ENCODE results near the gene SNX30. TPM values are rescaled to one million over a fixed set of nuclear protein-coding genes. Genes with fewer than 3 reads are reported as not detected.

SNX30 gene
- total RNA-seq, 1 donor from 2014 or later: 12.7 TPM

- Mint-ChIP-seq H3K36me3 (no peaks in the 10 kb centered on the region), H3K4me1 (peaks cover 49% of the 10 kb centered on the region), H3K9me3 (no peaks in the 10 kb centered on the region), H3K27ac (peak overlapping the region; percentile 33), H3K27me3 (ENCODE audit: low read depth) (no peaks in the 10 kb centered on the region), H3K4me3 (no peak overlapping the region)
- DNase-seq (ENCODE audit: low spot score in 2 of 2, unreplicated experiment in 2 of 2): no peak
- no peak for TF ChIP-seq CTCF (IDR thresholded peaks at IDR 0.05; ENCODE audit: unreplicated experiment)
Observed at GRCh38 chr9:112754578-112754977, 4.0 kb downstream of the SNX30 start.

GRCh38 chr9:112755016-112755427, 4.5 kb downstream of the SNX30 start:
- no peaks in the 10 kb centered on the region for H3K9me3 Mint-ChIP-seq
- no peak for TF ChIP-seq CTCF (IDR thresholded peaks at IDR 0.05; ENCODE audit: unreplicated experiment)
- no peaks in the 10 kb centered on the region for H3K27me3 Mint-ChIP-seq (ENCODE audit: low read depth)
- no peak overlapping the region for H3K4me3 Mint-ChIP-seq
- H3K36me3 Mint-ChIP-seq: no peaks in the 10 kb centered on the region
- DNase-seq (ENCODE audit: low spot score in 2 of 2, unreplicated experiment in 2 of 2): no peak
- peaks cover 45% of the 10 kb centered on the region for H3K4me1 Mint-ChIP-seq
- H3K27ac Mint-ChIP-seq: peak overlapping the region; percentile 33

- no peaks in the 10 kb centered on the region for H3K36me3 Mint-ChIP-seq
- H3K27me3 Mint-ChIP-seq (ENCODE audit: low read depth): no peaks in the 10 kb centered on the region
- peaks cover 41% of the 10 kb centered on the region for H3K4me1 Mint-ChIP-seq
- H3K4me3 Mint-ChIP-seq: no peak overlapping the region
- DNase-seq (ENCODE audit: low spot score in 2 of 2, unreplicated experiment in 2 of 2): no peak
- TF ChIP-seq CTCF (IDR thresholded peaks at IDR 0.05; ENCODE audit: unreplicated experiment): no peak
- H3K27ac Mint-ChIP-seq: no peak overlapping the region
- H3K9me3 Mint-ChIP-seq: no peaks in the 10 kb centered on the region
Observed at GRCh38 chr9:112755675-112756074, 5.1 kb downstream of the SNX30 start.

- no peak overlapping the region for H3K4me3 Mint-ChIP-seq
- H3K9me3 Mint-ChIP-seq: no peaks in the 10 kb centered on the region
- no peaks in the 10 kb centered on the region for H3K36me3 Mint-ChIP-seq
- no peaks in the 10 kb centered on the region for H3K27me3 Mint-ChIP-seq (ENCODE audit: low read depth)
- TF ChIP-seq CTCF (IDR thresholded peaks at IDR 0.05; ENCODE audit: unreplicated experiment): no peak
- DNase-seq (ENCODE audit: low spot score in 2 of 2, unreplicated experiment in 2 of 2): no peak
- H3K27ac Mint-ChIP-seq: peak overlapping the region; percentile 22
- H3K4me1 Mint-ChIP-seq: peaks cover 34% of the 10 kb centered on the region
Observed at GRCh38 chr9:112757282-112757883, 6.8 kb downstream of the SNX30 start.

- TF ChIP-seq CTCF (IDR thresholded peaks at IDR 0.05; ENCODE audit: unreplicated experiment): no peak
- no peak overlapping the region for H3K4me3 Mint-ChIP-seq
- H3K36me3 Mint-ChIP-seq: no peaks in the 10 kb centered on the region
- peaks cover 30% of the 10 kb centered on the region for H3K4me1 Mint-ChIP-seq
- H3K9me3 Mint-ChIP-seq: no peaks in the 10 kb centered on the region
- no peaks in the 10 kb centered on the region for H3K27me3 Mint-ChIP-seq (ENCODE audit: low read depth)
- no peak for DNase-seq (ENCODE audit: low spot score in 2 of 2, unreplicated experiment in 2 of 2)
- H3K27ac Mint-ChIP-seq: no peak overlapping the region
Observed at GRCh38 chr9:112757940-112758339, 7.4 kb downstream of the SNX30 start.

- Mint-ChIP-seq H3K27ac (no peak overlapping the region), H3K27me3 (ENCODE audit: low read depth) (no peaks in the 10 kb centered on the region), H3K4me3 (no peak overlapping the region), H3K36me3 (no peaks in the 10 kb centered on the region), H3K4me1 (peaks cover 19% of the 10 kb centered on the region), H3K9me3 (no peaks in the 10 kb centered on the region)
- no peak for TF ChIP-seq CTCF (IDR thresholded peaks at IDR 0.05; ENCODE audit: unreplicated experiment)
- no peak for DNase-seq (ENCODE audit: low spot score in 2 of 2, unreplicated experiment in 2 of 2)
Observed at GRCh38 chr9:112760821-112761220, 10.3 kb downstream of the SNX30 start.
